NCI-H187 (cell line): Measurements from ENCODE around the gene ASS1.

Source experiments
- DNase-seq, 2 experiments: peaks; one replicate each; lab custom pipeline; 2025; lab: John Stamatoyannopoulos, UW

Gene ASS1

GRCh38 chr9:130454096-130454811 is 9.5 kb downstream of the ASS1 start:
- DNase-seq = no peak

- DNase-seq = no peak
These were observed 10.1 kb downstream of the ASS1 start for GRCh38 chr9:130454812-130455325.

- no peak for DNase-seq
These were observed 13.5 kb downstream of the ASS1 start for GRCh38 chr9:130458027-130458803.

- DNase-seq = no peak
These were observed 14.0 kb downstream of the ASS1 start for GRCh38 chr9:130458804-130459067.

GRCh38 chr9:130459151-130459550 is 14.4 kb downstream of the ASS1 start:
- no peak for DNase-seq

- DNase-seq = no peak
These were observed 15.3 kb downstream of the ASS1 start for GRCh38 chr9:130459941-130460669.

GRCh38 chr9:130461218-130461630 is 16.5 kb downstream of the ASS1 start:
- DNase-seq = peak; percentile 23

- no peak for DNase-seq
These were observed 17.0 kb downstream of the ASS1 start for GRCh38 chr9:130461731-130462130.

- DNase-seq = no peak
These were observed 18.2 kb downstream of the ASS1 start for GRCh38 chr9:130462685-130463540.

- DNase-seq = no peak
These were observed 19.3 kb downstream of the ASS1 start for GRCh38 chr9:130463763-130464745.

GRCh38 chr9:130465383-130466096 is 20.8 kb downstream of the ASS1 start:
- DNase-seq = no peak

GRCh38 chr9:130466537-130467217 is 21.9 kb downstream of the ASS1 start:
- DNase-seq = no peak

- DNase-seq = no peak
These were observed 22.6 kb downstream of the ASS1 start for GRCh38 chr9:130467316-130467715.

GRCh38 chr9:130468566-130468965 is 23.8 kb downstream of the ASS1 start:
- DNase-seq = no peak

- no peak for DNase-seq
These were observed 25.5 kb downstream of the ASS1 start for GRCh38 chr9:130470269-130470668.

GRCh38 chr9:130470950-130471349 is 26.2 kb downstream of the ASS1 start:
- DNase-seq = no peak

- no peak for DNase-seq
These were observed 26.8 kb downstream of the ASS1 start for GRCh38 chr9:130471411-130472183.

GRCh38 chr9:130472184-130472705 is 27.5 kb downstream of the ASS1 start:
- no peak for DNase-seq
